ENCODE measurements around the gene NYAP1. TPM values are rescaled to one million over a fixed set of nuclear protein-coding genes. Genes with fewer than 3 reads are reported as not detected.
"Not testable (repeated sequence)": the region's sequence is repeated elsewhere in the genome, so short reads cannot be mapped to it uniquely, and the experiment has no call there.

Gene NYAP1
- total and polyA plus RNA-seq, 3 donors from 2014 or later = 15.7 to 27.3 (median 24.7) TPM

DNA sequence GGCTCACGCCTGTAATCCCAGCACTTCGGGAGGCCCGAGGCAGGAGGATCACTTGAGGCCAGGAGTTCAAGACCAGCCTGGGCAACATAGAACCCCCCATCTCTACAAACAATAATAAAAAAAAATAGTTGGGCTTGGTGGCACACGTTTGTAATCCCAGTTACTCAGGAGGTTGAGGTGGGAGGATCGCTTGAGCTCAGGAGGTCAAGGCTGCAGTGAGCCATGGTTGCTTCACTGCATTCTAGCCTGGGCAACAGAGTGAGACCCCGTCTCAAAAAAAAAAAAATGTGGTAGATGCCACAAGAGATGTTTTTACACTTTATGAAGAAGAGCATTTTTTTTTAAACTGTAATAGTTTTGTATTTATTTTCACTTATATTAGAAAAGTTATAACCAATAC, 12.8 kb downstream of the NYAP1 start:
- 79 to 86% methylated on average over 6 of the region's 6 CpGs for WGBS, 2 donors
- TF ChIP-seq, protein P1, sequence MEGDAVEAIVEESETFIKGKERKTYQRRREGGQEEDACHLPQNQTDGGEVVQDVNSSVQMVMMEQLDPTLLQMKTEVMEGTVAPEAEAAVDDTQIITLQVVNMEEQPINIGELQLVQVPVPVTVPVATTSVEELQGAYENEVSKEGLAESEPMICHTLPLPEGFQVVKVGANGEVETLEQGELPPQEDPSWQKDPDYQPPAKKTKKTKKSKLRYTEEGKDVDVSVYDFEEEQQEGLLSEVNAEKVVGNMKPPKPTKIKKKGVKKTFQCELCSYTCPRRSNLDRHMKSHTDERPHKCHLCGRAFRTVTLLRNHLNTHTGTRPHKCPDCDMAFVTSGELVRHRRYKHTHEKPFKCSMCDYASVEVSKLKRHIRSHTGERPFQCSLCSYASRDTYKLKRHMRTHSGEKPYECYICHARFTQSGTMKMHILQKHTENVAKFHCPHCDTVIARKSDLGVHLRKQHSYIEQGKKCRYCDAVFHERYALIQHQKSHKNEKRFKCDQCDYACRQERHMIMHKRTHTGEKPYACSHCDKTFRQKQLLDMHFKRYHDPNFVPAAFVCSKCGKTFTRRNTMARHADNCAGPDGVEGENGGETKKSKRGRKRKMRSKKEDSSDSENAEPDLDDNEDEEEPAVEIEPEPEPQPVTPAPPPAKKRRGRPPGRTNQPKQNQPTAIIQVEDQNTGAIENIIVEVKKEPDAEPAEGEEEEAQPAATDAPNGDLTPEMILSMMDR (IDR thresholded peaks at IDR 0.05) = no peak
- TF ChIP-seq POLR2A (IDR thresholded peaks at IDR 0.05) = no peak
- intact Hi-C loops (cut with DNase I; ENCODE audit: low total_unique reads) = no loop called here
- Histone ChIP-seq H3K27me3 (no peaks in the 10 kb centered on the region), H3K36me3 (ENCODE audit: low read depth, missing control alignments) (no peaks in the 10 kb centered on the region), H3K4me1 (peaks cover 5% of the 10 kb centered on the region), H3K4me3 (no peak overlapping the region), H3K9me3 (no peaks in the 10 kb centered on the region), H3K27ac (no peak overlapping the region)
- no peak for DNase-seq

DNA sequence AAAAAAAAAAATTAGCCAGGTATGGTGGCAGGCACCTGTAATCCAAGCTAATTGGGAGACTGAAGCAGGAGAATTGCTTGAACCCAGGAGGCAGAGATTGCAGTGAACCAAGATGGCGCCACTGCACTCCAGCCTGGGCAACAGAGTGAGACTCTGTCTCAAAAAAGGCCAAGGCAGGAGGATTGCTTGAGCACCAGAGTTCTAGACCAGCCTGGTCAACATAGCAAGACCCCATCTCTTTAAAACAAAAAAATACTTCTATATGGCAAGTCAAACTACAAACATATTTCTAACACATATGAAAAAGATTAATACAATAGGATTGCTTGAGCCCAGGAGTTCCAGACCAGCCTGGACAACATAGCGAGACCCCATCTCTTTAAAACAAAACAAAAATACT, 17.0 kb downstream of the NYAP1 start:
- DNase-seq; H3K27me3 ChIP-seq; H3K4me1 ChIP-seq; H3K27ac ChIP-seq; H3K4me3 ChIP-seq; H3K36me3 ChIP-seq (ENCODE audit: low read depth, missing control alignments); H3K9me3 ChIP-seq; intact Hi-C loops (cut with DNase I; ENCODE audit: low total_unique reads): not testable (repeated sequence)
- WGBS, 2 donors = 95 to 97% methylated on average over 2 of the region's 2 CpGs

DNA sequence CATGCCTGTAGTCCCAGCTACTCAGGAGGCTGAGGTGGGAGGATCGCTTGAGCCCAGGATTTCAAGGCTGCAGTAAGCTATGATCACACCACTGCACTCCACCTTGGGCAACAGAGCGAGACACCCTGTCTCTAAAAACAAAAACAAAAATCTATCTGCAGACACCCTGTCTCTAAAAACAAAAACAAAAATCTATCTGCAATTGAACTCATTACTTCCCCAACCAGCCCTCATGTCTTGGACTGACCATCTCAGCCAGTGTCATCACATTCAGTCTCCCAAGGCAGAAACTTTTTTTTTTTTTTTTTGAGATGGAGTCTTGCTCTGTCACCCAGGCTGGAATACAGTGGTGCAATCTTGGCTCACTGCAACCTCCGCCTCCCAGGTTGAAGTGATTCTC, 20.3 kb downstream of the NYAP1 start:
- DNase-seq; H3K4me3 ChIP-seq; H3K27ac ChIP-seq; H3K4me1 ChIP-seq; intact Hi-C loops (cut with DNase I; ENCODE audit: low total_unique reads); H3K36me3 ChIP-seq (ENCODE audit: low read depth, missing control alignments); H3K9me3 ChIP-seq; H3K27me3 ChIP-seq: not testable (repeated sequence)
- WGBS, 2 donors = 79 to 82% methylated on average over 3 of the region's 3 CpGs

DNA sequence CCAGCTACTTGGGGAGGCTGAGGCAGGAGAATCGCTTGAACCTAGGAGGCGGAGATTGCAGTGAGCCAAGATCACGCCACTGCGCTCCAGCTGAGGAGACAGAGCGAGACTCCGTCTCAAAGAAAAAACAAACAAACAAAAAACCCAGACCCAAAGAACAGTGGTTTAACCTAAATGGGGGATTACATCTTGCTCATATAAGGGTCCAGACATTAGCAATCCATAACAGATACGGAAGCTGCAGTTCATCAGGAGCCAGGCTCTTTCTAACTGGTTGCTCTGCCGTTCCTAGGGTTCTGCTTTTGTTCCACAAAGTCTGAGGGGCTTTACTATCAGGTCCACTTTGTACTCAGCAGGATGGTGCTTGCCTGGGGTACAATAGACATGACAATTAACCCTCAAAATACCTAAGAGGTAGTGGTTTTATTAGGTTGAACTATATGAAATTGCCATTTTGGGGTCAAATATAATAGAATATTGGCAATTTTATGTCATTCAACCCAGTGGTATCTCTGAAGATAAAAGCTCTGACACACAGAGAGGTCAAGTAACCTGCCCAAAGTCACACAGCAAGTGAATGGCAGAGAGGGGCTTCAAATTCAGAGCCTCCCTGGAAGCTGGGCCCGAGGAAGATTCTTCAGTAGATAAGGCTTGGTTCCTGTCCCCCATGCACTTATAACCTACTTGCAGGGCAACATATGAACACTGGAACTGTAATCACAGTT, 21.3 kb downstream of the NYAP1 start:
- intact Hi-C loops (cut with DNase I; ENCODE audit: low total_unique reads) = no loop called here
- Histone ChIP-seq H3K9me3 (no peaks in the 10 kb centered on the region), H3K27ac (no peak overlapping the region), H3K4me1 (peaks cover 12% of the 10 kb centered on the region), H3K4me3 (no peak overlapping the region), H3K27me3 (no peaks in the 10 kb centered on the region), H3K36me3 (ENCODE audit: low read depth, missing control alignments) (no peaks in the 10 kb centered on the region)
- WGBS, 2 donors = 93 to 97% methylated on average over 9 of the region's 9 CpGs
- TF ChIP-seq POLR2A (IDR thresholded peaks at IDR 0.05) = no peak
- TF ChIP-seq, protein P1 (IDR thresholded peaks at IDR 0.05) = no peak
- DNase-seq = no peak

DNA sequence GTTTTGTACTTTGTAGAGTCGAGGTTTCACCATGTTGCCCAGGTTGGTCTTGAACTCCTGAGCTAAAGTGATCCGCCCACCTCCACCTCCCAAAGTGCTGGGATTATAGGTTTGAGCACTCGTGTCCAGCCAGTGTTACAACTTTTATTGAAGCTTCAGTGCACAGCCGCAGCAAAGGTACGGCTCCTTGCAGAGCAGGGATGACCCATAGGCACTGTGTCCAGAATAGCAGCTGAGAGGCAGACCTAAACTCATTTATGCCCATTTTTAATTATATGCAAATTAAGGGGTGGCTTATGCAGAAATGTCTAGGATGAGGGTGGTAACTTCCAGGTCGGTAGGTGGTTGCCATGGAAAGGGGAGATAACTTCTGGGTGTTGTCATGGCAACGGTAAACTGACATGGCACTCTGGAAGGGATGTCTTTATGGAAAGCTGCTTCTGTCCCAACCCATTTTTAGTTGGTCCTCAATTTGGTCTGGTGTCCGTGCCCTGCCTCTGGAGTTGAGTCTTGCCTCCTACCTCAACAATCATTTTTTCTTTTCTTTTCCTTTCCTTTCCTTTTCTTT, 22.7 kb downstream of the NYAP1 start:
- peaks cover 12% of the 10 kb centered on the region for H3K4me1 ChIP-seq
- no peaks in the 10 kb centered on the region for H3K9me3 ChIP-seq
- H3K4me3 ChIP-seq = no peak overlapping the region
- intact Hi-C loops (cut with DNase I; ENCODE audit: low total_unique reads) = no loop called here
- TF ChIP-seq, protein P1 (IDR thresholded peaks at IDR 0.05) = no peak
- no peak for TF ChIP-seq POLR2A (IDR thresholded peaks at IDR 0.05)
- 66 to 73% methylated on average over 8 of the region's 8 CpGs for WGBS, 2 donors
- H3K27ac ChIP-seq = no peak overlapping the region
- H3K27me3 ChIP-seq = no peaks in the 10 kb centered on the region
- DNase-seq = no peak
- no peaks in the 10 kb centered on the region for H3K36me3 ChIP-seq (ENCODE audit: low read depth, missing control alignments)

DNA sequence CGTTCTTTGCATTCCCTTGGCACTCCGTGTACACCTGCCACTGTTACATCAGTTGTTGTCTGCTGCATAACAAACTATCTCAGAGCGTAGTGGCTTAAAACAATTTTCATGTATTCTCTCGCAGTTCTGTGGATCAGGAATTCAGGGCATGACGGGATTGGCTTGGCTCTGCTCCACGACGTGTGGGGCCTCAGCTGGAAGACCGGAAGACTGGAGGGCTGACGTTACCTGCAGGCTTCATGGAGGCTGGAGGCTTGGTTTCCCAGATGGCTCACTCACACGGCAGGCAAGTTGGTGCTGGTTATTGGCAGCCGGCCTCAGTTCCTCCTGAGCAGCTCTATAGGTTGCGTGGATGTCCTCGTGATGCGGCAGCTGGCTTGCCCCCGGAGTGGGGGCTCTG, 25.5 kb downstream of the NYAP1 start:
- Histone ChIP-seq H3K4me3 (no peak overlapping the region), H3K36me3 (ENCODE audit: low read depth, missing control alignments) (no peaks in the 10 kb centered on the region), H3K9me3 (no peaks in the 10 kb centered on the region), H3K27ac (peak overlapping the region; percentile 78 to 84), H3K27me3 (no peaks in the 10 kb centered on the region), H3K4me1 (peaks cover 12% of the 10 kb centered on the region)
- 41 to 46% methylated on average over 7 to 15 of the region's 15 CpGs for whole genome bisulfite sequencing, 2 donors
- intact Hi-C loops (cut with DNase I; ENCODE audit: low total_unique reads) = no loop called here
- TF ChIP-seq, protein P1 (IDR thresholded peaks at IDR 0.05) = no peak
- TF ChIP-seq POLR2A (IDR thresholded peaks at IDR 0.05) = no peak
- peak; percentile 90 for DNase-seq
